H1 (cell line): ENCODE data around the gene ITGAE. TPM values are rescaled to one million over a fixed set of nuclear protein-coding genes. Genes with fewer than 3 reads are reported as not detected.

Source experiments
- CTCF ChIA-PET: fragments of 300-600 bp; sonication (Branson Sonifier 250); formaldehyde crosslinking; loops from one replicate; lab custom pipeline; 2021; ENCODE audit not compliant: partially characterized antibody; lab: Charles Lee
- POLR2A ChIA-PET: fragments of 300-600 bp; sonication (Branson Sonifier 250); formaldehyde crosslinking; loops from one replicate; lab custom pipeline; 2021; ENCODE audit warnings: inconsistent platforms; ENCODE audit not compliant: partially characterized antibody; lab: Charles Lee
- DNase-seq, 2 experiments: peaks; one replicate each; pipeline versions ENCODE4 v3.0.0 to v3.0.0-alpha.2; 2010 to 2022; ENCODE audit warnings: low spot score in 2 of 2, low read depth in 1 of 2, mixed read lengths in 1 of 2
- FAIRE-seq: peaks from 2 replicates; lab custom pipeline; 2011; peaks lifted over from hg19 to GRCh38; lab: Jason Lieb, UNC
- H2AFZ ChIP-seq: 2 replicates; pipeline ENCODE4 v1.8.1; 2012; ENCODE audit warnings: low read length, inconsistent platforms
- H2AK5ac ChIP-seq: 2 replicates; pipeline ENCODE4 v1.6.1; 2013; ENCODE audit warnings: low read depth, low read length
- H2BK120ac ChIP-seq: replicated peaks from 2 replicates; pipeline ENCODE3; 2013; ENCODE audit warnings: low read depth, low read length, inconsistent platforms
- H2BK12ac ChIP-seq: 2 replicates; pipeline ENCODE4 v1.6.1; 2013; ENCODE audit warnings: low read depth, low read length
- H2BK15ac ChIP-seq: 2 replicates; pipeline ENCODE4 v1.6.1; 2013; ENCODE audit warnings: low read length
- H2BK20ac ChIP-seq: 2 replicates; pipeline ENCODE4 v1.6.1; 2013; ENCODE audit warnings: low read length
- H2BK5ac ChIP-seq: 2 replicates; pipeline ENCODE4 v1.6.1; 2013; ENCODE audit warnings: low read depth, low read length
- H3K14ac ChIP-seq: 2 replicates; pipeline ENCODE4 v1.6.1; 2013; ENCODE audit warnings: inconsistent platforms; ENCODE audit not compliant: insufficient read length
- H3K18ac ChIP-seq: 2 replicates; pipeline ENCODE4 v1.6.1; 2013; ENCODE audit warnings: low read length; ENCODE audit errors: extremely low read depth
- H3K23ac ChIP-seq: 2 replicates; pipeline ENCODE4 v1.6.1; 2013; ENCODE audit warnings: inconsistent platforms; ENCODE audit not compliant: insufficient read length
- H3K23me2 ChIP-seq: 2 replicates; pipeline ENCODE4 v1.6.1; 2013; ENCODE audit warnings: low read depth, low read length
- H3K27ac ChIP-seq: 2 replicates; pipeline ENCODE4 v1.6.1; 2011; ENCODE audit warnings: low read depth, low read length, inconsistent platforms
- H3K27me3 ChIP-seq, 4 experiments: replicated peaks in 1 of 4; 1 replicate in 1 of 4; 2 replicates in 3 of 4; pipeline versions ENCODE4 v1.6.1 to v1.8.1; 2011 to 2013; ENCODE audit warnings: low read length in 3 of 4, mild to moderate bottlenecking in 3 of 4, inconsistent platforms in 2 of 4, mixed read lengths in 2 of 4, moderate library complexity in 1 of 4; ENCODE audit not compliant: control insufficient read depth in 3 of 4, insufficient read depth in 3 of 4; ENCODE audit errors: extremely low read depth in 1 of 4
- H3K36me3 ChIP-seq, 4 experiments: 2 replicates each; pipeline versions ENCODE4 v1.6.1 to v1.8.1; 2011 to 2013; ENCODE audit warnings: mild to moderate bottlenecking in 4 of 4, low read length in 3 of 4, moderate library complexity in 2 of 4, control low read depth in 1 of 4, inconsistent platforms in 1 of 4; ENCODE audit not compliant: insufficient read depth in 4 of 4, control insufficient read depth in 2 of 4
- H3K4ac ChIP-seq: replicated peaks from 2 replicates; pipeline ENCODE3; 2013; ENCODE audit warnings: low read length, low read depth, mixed read lengths, inconsistent platforms; ENCODE audit not compliant: insufficient read length
- H3K4me1 ChIP-seq, 4 experiments: replicated peaks in 1 of 4; 1 replicate in 1 of 4; 2 replicates in 3 of 4; pipeline versions ENCODE4 v1.6.1 to v1.8.1; 2011 to 2013; ENCODE audit warnings: low read length in 3 of 4, inconsistent platforms in 2 of 4, mixed read lengths in 1 of 4; ENCODE audit not compliant: insufficient read depth in 4 of 4, control insufficient read depth in 3 of 4
- H3K4me2 ChIP-seq, 2 experiments: 2 replicates each; pipeline versions ENCODE4 v1.6.1 to v1.8.1; 2011 to 2013; ENCODE audit warnings: low read depth in 2 of 2, low read length in 2 of 2, control low read depth in 1 of 2, inconsistent platforms in 1 of 2, mild to moderate bottlenecking in 1 of 2; ENCODE audit not compliant: insufficient read depth in 1 of 2
- H3K4me3 ChIP-seq, 4 experiments: fragments of 200-600, 300-600 bp in 1 of 4; sonication (generic), shearing (Covaris generic), sonication (Bioruptor Twin) in 1 of 4; 2 replicates each; pipeline versions ENCODE4 v1.5.1 to v1.8.1; 2011 to 2016; ENCODE audit warnings: low read length in 4 of 4, low read depth in 3 of 4, control low read depth in 2 of 4, inconsistent platforms in 2 of 4, mild to moderate bottlenecking in 2 of 4, mixed read lengths in 1 of 4, moderate library complexity in 1 of 4; ENCODE audit not compliant: insufficient read depth in 2 of 4; ENCODE audit errors: extremely low read depth in 1 of 4
- H3K56ac ChIP-seq: replicated peaks from 2 replicates; pipeline ENCODE3; 2013; ENCODE audit warnings: low read depth, mild to moderate bottlenecking, mixed read lengths, low read length, inconsistent platforms; ENCODE audit not compliant: insufficient read length
- H3K79me1 ChIP-seq: 2 replicates; pipeline ENCODE4 v1.6.1; 2013; ENCODE audit warnings: low read depth, low read length, control low read depth
- H3K79me2 ChIP-seq, 2 experiments: 2 replicates each; pipeline versions ENCODE4 v1.6.1 to v1.8.1; 2012 to 2013; ENCODE audit warnings: low read length in 2 of 2, mild to moderate bottlenecking in 2 of 2, inconsistent platforms in 1 of 2; ENCODE audit not compliant: insufficient read depth in 2 of 2, control insufficient read depth in 1 of 2
- H3K9ac ChIP-seq, 4 experiments: replicated peaks in 1 of 4; 1 replicate in 1 of 4; 2 replicates in 3 of 4; pipeline versions ENCODE4 v1.6.1 to v1.8.1; 2011 to 2013; ENCODE audit warnings: low read depth in 3 of 4, low read length in 3 of 4, control low read depth in 2 of 4, mild to moderate bottlenecking in 2 of 4, moderate library complexity in 2 of 4, inconsistent platforms in 1 of 4; ENCODE audit errors: extremely low read depth in 1 of 4
- H3K9me3 ChIP-seq, 2 experiments: 2 replicates each; pipeline versions ENCODE4 v1.6.1 to v1.8.1; 2012 to 2013; ENCODE audit warnings: mild to moderate bottlenecking in 2 of 2, moderate library complexity in 2 of 2, control low read depth in 1 of 2, inconsistent platforms in 1 of 2, low read depth in 1 of 2, low read length in 1 of 2, mixed read lengths in 1 of 2; ENCODE audit not compliant: insufficient read depth in 2 of 2
- H4K20me1 ChIP-seq, 2 experiments: replicated peaks in 1 of 2; 2 replicates each; pipeline versions ENCODE3 to v1.8.1; 2011 to 2013; ENCODE audit warnings: inconsistent platforms in 2 of 2, low read length in 2 of 2, mild to moderate bottlenecking in 1 of 2; ENCODE audit not compliant: insufficient read depth in 2 of 2, control insufficient read depth in 1 of 2
- H4K5ac ChIP-seq: 2 replicates; pipeline ENCODE4 v1.6.1; 2013; ENCODE audit warnings: low read length, low read depth, mixed read lengths, inconsistent platforms; ENCODE audit not compliant: insufficient read length
- H4K8ac ChIP-seq: 2 replicates; pipeline ENCODE4 v1.8.0; 2013; ENCODE audit warnings: mild to moderate bottlenecking, moderate library complexity, low read length, inconsistent platforms; ENCODE audit not compliant: insufficient read depth; ENCODE audit errors: extremely low read depth
- H4K91ac ChIP-seq: replicated peaks from 2 replicates; pipeline ENCODE3; 2013; ENCODE audit warnings: low read length, mixed read lengths, inconsistent platforms; ENCODE audit not compliant: insufficient read length
- ASH2L ChIP-seq: fragments of 200-600, 300-600 bp; sonication (generic); IDR thresholded peaks from one replicate; pipeline ENCODE4 v1.7.1; 2017; ENCODE audit warnings: low read length
- KDM1A ChIP-seq: fragments of 200-600, 300-600 bp; sonication (generic); IDR thresholded peaks from 2 replicates; pipeline ENCODE4 v1.7.1; 2016; ENCODE audit warnings: mild to moderate bottlenecking, low read length, borderline replicate concordance
- RXRA ChIP-seq: IDR thresholded peaks from 2 replicates; pipeline ENCODE4 v1.6.1; 2011; ENCODE audit warnings: low read depth, mild to moderate bottlenecking, low read length, moderate library complexity; ENCODE audit not compliant: insufficient read depth
- SAP30 ChIP-seq: fragments of 300-600 bp; sonication (generic); IDR thresholded peaks from 2 replicates; pipeline ENCODE4 v1.7.1; 2012; ENCODE audit warnings: low read length, moderate library complexity, mild to moderate bottlenecking, inconsistent platforms; ENCODE audit not compliant: insufficient read depth, insufficient replicate concordance
- SIRT6 ChIP-seq: IDR thresholded peaks from one replicate; pipeline ENCODE4 v1.7.1; 2012; ENCODE audit warnings: low read length, inconsistent platforms
- SP1 ChIP-seq: IDR thresholded peaks from 2 replicates; pipeline ENCODE4 v1.6.1; 2011; ENCODE audit warnings: low read depth, low read length
- TAF7 ChIP-seq: optimal IDR thresholded peaks from 2 replicates; pipeline ENCODE3; 2011; ENCODE audit warnings: low read depth, mild to moderate bottlenecking, inconsistent platforms, low read length, moderate library complexity, borderline replicate concordance
- TBP ChIP-seq: IDR thresholded peaks from 2 replicates; pipeline ENCODE4 v1.6.1; 2011; ENCODE audit warnings: low read depth, low read length, improper control_type of control experiment
- WGBS, 2 experiments: shearing (Covaris generic) in 1 of 2; methylation state at CpG; one replicate each; pipeline versions ENCODE4 v1.1.6 to v1.1.7; 2013 to 2015; ENCODE audit warnings: low lambda C conversion rate in 2 of 2, mixed read lengths in 2 of 2, inconsistent platforms in 1 of 2, low coverage in 1 of 2, missing lambda C conversion rate in 1 of 2; ENCODE audit not compliant: insufficient replicate concordance in 2 of 2, insufficient coverage in 1 of 2, insufficient read length in 1 of 2; ENCODE audit errors: extremely low coverage in 1 of 2, missing lambda C conversion rate in 1 of 2; 5-methylcytosine and 5-hydroxymethylcytosine counted together
- polyA plus RNA-seq, 7 experiments: library from polyadenylated mRNA; depleted of rRNA in 3 of 7; stranded (reverse) in 5 of 7; unstranded in 2 of 7; fragments of >200 nt in 5 of 7; fragments of 200-250 nt in 2 of 7; gene quantifications; 1 replicate in 5 of 7; 2 replicates in 1 of 7; 4 replicates in 1 of 7; pipeline versions ENCODE4 v1.2.1 to v1.2.3, GENCODE V29; 2011 to 2013; ENCODE audit warnings: missing spikeins in 2 of 7, mixed read lengths in 2 of 7
- total RNA-seq: library from RNA; stranded (reverse); fragmentation: NEBNext Ultra II Directional; extraction: Animal tissue kit (Norgen Biotek cat#: 25700); gene quantifications from 2 replicates; pipeline ENCODE4 v1.2.1, GENCODE V29; 2021

ITGAE gene
- total and polyA plus RNA-seq, 2 of the 8 experiments (the other 6 are each of a cell fraction or from before 2014, with no cell fraction given) = 23.2 to 43.1 TPM

- no peak overlapping the region for H2BK12ac ChIP-seq
- H4K91ac ChIP-seq = no peak overlapping the region
- H3K4me2 ChIP-seq = no peak overlapping the region
- no peak overlapping the region for H3K56ac ChIP-seq
- no peaks in the 10 kb centered on the region; the same call in 1 of the 2 replicates for H3K23me2 ChIP-seq
- H4K20me1 ChIP-seq = peaks cover 3 to 4% of the 10 kb centered on the region in 2 experiments
- H3K79me2 ChIP-seq = no peaks in the 10 kb centered on the region
- no peaks in the 10 kb centered on the region for H3K79me1 ChIP-seq
- no peak overlapping the region for H3K4ac ChIP-seq
- TF ChIP-seq RXRA (no peak), SAP30 (no peak), SP1 (no peak), ASH2L (no peak), SIRT6 (no peak), TAF7 (no peak), KDM1A (no peak), TBP (no peak)
- TF ChIP-seq, all 59 proteins: peak for 0
- no peak overlapping the region for H3K27ac ChIP-seq
- H2BK20ac ChIP-seq = no peak overlapping the region
- H3K9ac ChIP-seq = no peak overlapping the region
- FAIRE-seq = no peak
- H3K9me3 ChIP-seq = no peaks in the 10 kb centered on the region
- no peak overlapping the region for H3K23ac ChIP-seq
- no peak overlapping the region for H3K4me3 ChIP-seq
- no peak for DNase-seq
- H2AFZ ChIP-seq = no peak overlapping the region
- H4K8ac ChIP-seq = no peak overlapping the region
- no peaks in the 10 kb centered on the region for H3K4me1 ChIP-seq
- H3K14ac ChIP-seq = no peak overlapping the region
- H2BK5ac ChIP-seq = no peak overlapping the region; the same call in 1 of the 2 replicates
- H2BK120ac ChIP-seq = no peak overlapping the region
- H2AK5ac ChIP-seq = no peak overlapping the region
- H4K5ac ChIP-seq = no peak overlapping the region
- WGBS, 2 experiments = 90% methylated on average over 6 of the region's 6 CpGs; no CpG with 5 or more reads in 1 of the 2 experiments
- no peaks in the 10 kb centered on the region for H3K27me3 ChIP-seq
- no peak overlapping the region for H3K18ac ChIP-seq
- CTCF ChIA-PET = interaction anchor here (1.1 kb wide), 1 partner anchor 80 kb away, joined by 4 read pairs; no protein-coding TSS in a partner anchor
- POLR2A ChIA-PET = no interaction called here
- peaks cover 25 to 80% (median 64%) of the 10 kb centered on the region in 4 experiments; a peak in 7 of 8 replicates for H3K36me3 ChIP-seq
- H2BK15ac ChIP-seq = no peak overlapping the region
Observed at GRCh38 chr17:3818786-3819185, 17.8 kb upstream of the ITGAE start.
